PC-3 (cell line): Measurements from ENCODE around the gene IL1R2. TPM values are rescaled to one million over a fixed set of nuclear protein-coding genes. Genes with fewer than 3 reads are reported as not detected.

Source experiments
- ATAC-seq: fragments of 200-7000 bp; cut with Tn5 transposase; 2 replicates; pipeline ENCODE4 v1.9.1; 2020; ENCODE audit warnings: mild to moderate bottlenecking, moderate library complexity
- BruUV-seq: library from RNA; stranded (reverse); fragments of 400-500 nt; replicated peaks from 2 replicates; lab custom pipeline; 2021; lab: Mats Ljungman, UMichigan
- CTCF ChIA-PET: fragments of 300-600 bp; sonication (Branson Sonifier 250); formaldehyde crosslinking; loops from one replicate; lab custom pipeline; 2022; ENCODE audit warnings: antibody characterized with exemption; lab: Charles Lee
- POLR2A ChIA-PET: fragments of 300-600 bp; sonication (Branson Sonifier 250); formaldehyde crosslinking; loops from one replicate; lab custom pipeline; 2022; ENCODE audit warnings: antibody characterized with exemption; ENCODE audit not compliant: unreplicated experiment; lab: Charles Lee
- DNase-seq: peaks from one replicate; pipeline ENCODE4 v3.0.0-alpha.2; 2015
- H2AFZ ChIP-seq: fragments of 300-600 bp; sonication (generic); 2 replicates; pipeline ENCODE4 v1.6.0; 2016; ENCODE audit warnings: antibody characterized with exemption, low read length
- H3F3A ChIP-seq: fragments of 300-600 bp; sonication (generic); one replicate; pipeline ENCODE4 v1.6.0; 2017; ENCODE audit warnings: antibody characterized with exemption, low read length, control low read depth, mild to moderate bottlenecking; ENCODE audit not compliant: unreplicated experiment
- H3K27ac ChIP-seq: fragments of 300-600 bp; sonication (generic); 2 replicates; pipeline ENCODE4 v1.5.1; 2016; ENCODE audit warnings: mild to moderate bottlenecking, low read length
- H3K27me3 ChIP-seq: fragments of 300-600 bp; sonication (generic); 2 replicates; pipeline ENCODE4 v1.6.1; 2016; ENCODE audit warnings: low read length, mixed read lengths
- H3K36me3 ChIP-seq: fragments of 300-600 bp; sonication (generic); 2 replicates; pipeline ENCODE4 v1.6.1; 2016; ENCODE audit warnings: low read depth, mixed run types, low read length, mixed read lengths
- H3K4me1 ChIP-seq: fragments of 300-600 bp; sonication (generic); 2 replicates; pipeline ENCODE4 v1.5.1; 2016; ENCODE audit warnings: low read length; ENCODE audit not compliant: insufficient read depth
- H3K4me2 ChIP-seq: fragments of 300-600 bp; sonication (generic); 2 replicates; pipeline ENCODE4 v1.6.0; 2016; ENCODE audit warnings: low read length
- H3K4me3 ChIP-seq: fragments of 300-600 bp; sonication (generic); 2 replicates; pipeline ENCODE4 v1.5.1; 2016; ENCODE audit warnings: mild to moderate bottlenecking, low read length, mixed read lengths
- H3K79me2 ChIP-seq: fragments of 300-600 bp; sonication (generic); 2 replicates; pipeline ENCODE4 v1.6.1; 2017; ENCODE audit warnings: low read length, mixed read lengths
- H3K9ac ChIP-seq: fragments of 300-600 bp; sonication (generic); 2 replicates; pipeline ENCODE4 v1.6.0; 2016; ENCODE audit warnings: mild to moderate bottlenecking, low read length
- H3K9me2 ChIP-seq: fragments of 300-600 bp; sonication (generic); replicated peaks from 2 replicates; pipeline ENCODE4 v1.6.1; 2016; ENCODE audit warnings: mixed run types, low read length, mixed read lengths
- H3K9me3 ChIP-seq: fragments of 300-600 bp; sonication (generic); 2 replicates; pipeline ENCODE4 v1.6.1; 2016; ENCODE audit warnings: low read length, mixed read lengths
- H4K20me1 ChIP-seq: fragments of 300-600 bp; sonication (generic); 2 replicates; pipeline ENCODE4 v1.6.1; 2016; ENCODE audit warnings: low read length, mixed read lengths
- CTCF ChIP-seq: fragments of 300-600 bp; sonication (generic); conservative IDR thresholded peaks from 2 replicates; pipeline ENCODE4 v1.5.1; 2017; ENCODE audit warnings: antibody characterized with exemption, low read depth, mild to moderate bottlenecking, low read length
- EZH2 ChIP-seq: fragments of 300-600 bp; sonication (generic); IDR thresholded peaks from one replicate; pipeline ENCODE4 v1.6.1; 2017; ENCODE audit warnings: antibody characterized with exemption, mild to moderate bottlenecking, low read length; ENCODE audit not compliant: unreplicated experiment
- EZH2phosphoT487 ChIP-seq: fragments of 300-600 bp; sonication (generic); IDR thresholded peaks from 2 replicates; pipeline ENCODE4 v1.6.1; 2018; ENCODE audit warnings: mild to moderate bottlenecking, antibody characterized with exemption, low read length, borderline replicate concordance
- intact Hi-C: fragments of 100-400 bp; cut with micrococcal nuclease; formaldehyde crosslinking; loops from 2 replicates; pipeline ENCODE4 v1.9.0; 2023
- total RNA-seq: library from RNA; depleted of rRNA; stranded (reverse); fragments of >200 nt; gene quantifications from 2 replicates; pipeline ENCODE4 v1.2.3, GENCODE V29; 2014

Gene IL1R2
- total RNA-seq, 1 experiment from 2014 or later = 6.0 TPM

GRCh38 chr2:101993772-101994171 is 2.0 kb downstream of the IL1R2 start:
- H3K4me3 ChIP-seq = no peak overlapping the region
- no peaks in the 10 kb centered on the region for H3K27me3 ChIP-seq
- no peak overlapping the region for H2AFZ ChIP-seq
- no peaks in the 10 kb centered on the region for H3F3A ChIP-seq
- H3K79me2 ChIP-seq = no peaks in the 10 kb centered on the region
- no peak for ATAC-seq
- no peaks in the 10 kb centered on the region for H3K9me2 ChIP-seq
- TF ChIP-seq EZH2 (no peak), EZH2phosphoT487 (no peak), CTCF (no peak)
- no peak overlapping the region for H3K4me2 ChIP-seq
- peaks cover 5% of the 10 kb centered on the region for H3K4me1 ChIP-seq
- CTCF ChIA-PET = no interaction called here
- POLR2A ChIA-PET = no interaction called here
- no peaks in the 10 kb centered on the region for H3K9me3 ChIP-seq
- intact Hi-C loops = no loop called here
- no peak overlapping the region for H3K9ac ChIP-seq
- H4K20me1 ChIP-seq = no peaks in the 10 kb centered on the region
- H3K36me3 ChIP-seq = no peaks in the 10 kb centered on the region
- DNase-seq = no peak
- BruUV-seq = no TSS peak
- H3K27ac ChIP-seq = no peak overlapping the region

GRCh38 chr2:101995019-101995418 is 3.3 kb downstream of the IL1R2 start:
- Histone ChIP-seq H3K36me3 (no peaks in the 10 kb centered on the region), H4K20me1 (no peaks in the 10 kb centered on the region), H2AFZ (no peak overlapping the region), H3K27me3 (no peaks in the 10 kb centered on the region), H3K9me2 (no peaks in the 10 kb centered on the region), H3K4me1 (peaks cover 15% of the 10 kb centered on the region), H3K9ac (no peak overlapping the region), H3K4me3 (no peak overlapping the region), H3K27ac (no peak overlapping the region), H3F3A (no peaks in the 10 kb centered on the region), H3K9me3 (no peaks in the 10 kb centered on the region), H3K4me2 (no peak overlapping the region), H3K79me2 (no peaks in the 10 kb centered on the region)
- ChIA-PET POLR2A (no interaction called here), CTCF (no interaction called here)
- no peak for DNase-seq
- ATAC-seq = no peak
- intact Hi-C loops = no loop called here
- BruUV-seq = no TSS peak
- TF ChIP-seq CTCF (no peak), EZH2 (no peak), EZH2phosphoT487 (no peak)

- Histone ChIP-seq H3F3A (no peaks in the 10 kb centered on the region), H3K4me3 (no peak overlapping the region), H3K4me1 (peaks cover 22% of the 10 kb centered on the region), H3K27ac (no peak overlapping the region), H4K20me1 (no peaks in the 10 kb centered on the region), H3K36me3 (no peaks in the 10 kb centered on the region), H2AFZ (no peak overlapping the region), H3K4me2 (no peak overlapping the region), H3K27me3 (no peaks in the 10 kb centered on the region), H3K9me3 (no peaks in the 10 kb centered on the region), H3K9me2 (no peaks in the 10 kb centered on the region), H3K79me2 (no peaks in the 10 kb centered on the region), H3K9ac (no peak overlapping the region)
- no TSS peak for BruUV-seq
- POLR2A ChIA-PET = no interaction called here
- ATAC-seq (no peak), DNase-seq (no peak)
- TF ChIP-seq EZH2 (no peak), EZH2phosphoT487 (no peak), CTCF (no peak)
- CTCF ChIA-PET = no interaction called here
- intact Hi-C loops = no loop called here
Observed at GRCh38 chr2:101995804-101996203, 4.0 kb downstream of the IL1R2 start.
